HepG2 (cell line): ENCODE measurements around the gene KRTAP9-9. TPM values are rescaled to one million over a fixed set of nuclear protein-coding genes. Genes with fewer than 3 reads are reported as not detected.

ENCODE experiments used
- ATAC-seq: fragments of 200-7000 bp; cut with Tn5 transposase; 3 replicates; pipeline ENCODE4 v1.9.1; 2020; ENCODE audit warnings: mild to moderate bottlenecking, moderate library complexity
- BruUV-seq: library from RNA; stranded (reverse); fragments of 400-500 nt; replicated peaks from 2 replicates; lab custom pipeline; 2021; lab: Mats Ljungman, UMichigan
- CTCF ChIA-PET: fragments of 300-600 bp; formaldehyde crosslinking; extraction: SDS; loops from one replicate; lab custom pipeline; 2021; ENCODE audit warnings: low total read pairs, inconsistent platforms, low intra/inter-chr PET ratio; lab: Yijun Ruan, JAX
- POLR2A ChIA-PET: fragments of 350-600 bp; sonication (Branson Sonifier 250); formaldehyde crosslinking; loops from one replicate; lab custom pipeline; 2020; ENCODE audit warnings: antibody characterized with exemption, inconsistent platforms; lab: Yijun Ruan, JAX
- DNase-seq: peaks from one replicate; pipeline ENCODE4 v3.0.0-alpha.2; 2015; ENCODE audit warnings: low spot score
- FAIRE-seq: peaks from 3 replicates; lab custom pipeline; 2011; peaks lifted over from hg19 to GRCh38; lab: Jason Lieb, UNC
- H2AFZ ChIP-seq: one replicate; pipeline ENCODE4 v1.6.1; 2011; ENCODE audit warnings: low read length, inconsistent platforms
- H3K27ac ChIP-seq: fragments of 300-600 bp; 3 replicates; pipeline ENCODE4 v1.8.0; 2011; ENCODE audit warnings: mixed run types, mild to moderate bottlenecking, mixed read lengths, low read length, inconsistent platforms; ENCODE audit not compliant: insufficient read depth; ENCODE audit errors: extremely low read length
- H3K27me3 ChIP-seq, 2 experiments: fragments of 200-600 bp in 1 of 2; 2 replicates in 1 of 2; 3 replicates in 1 of 2; pipeline versions ENCODE4 v1.6.0 to v1.8.0; 2011; ENCODE audit warnings: low read length in 2 of 2, mild to moderate bottlenecking in 2 of 2, moderate library complexity in 2 of 2, inconsistent platforms in 1 of 2; ENCODE audit not compliant: insufficient read depth in 2 of 2, control insufficient read depth in 1 of 2
- H3K36me3 ChIP-seq, 2 experiments: fragments of 200-600 bp in 1 of 2; replicated peaks in 1 of 2; 2 replicates in 1 of 2; 3 replicates in 1 of 2; pipeline versions ENCODE4 v1.5.1 to v1.8.0; 2011; ENCODE audit warnings: low read length in 2 of 2, inconsistent platforms in 1 of 2; ENCODE audit not compliant: insufficient read depth in 2 of 2, control insufficient read depth in 1 of 2
- H3K4me1 ChIP-seq: 2 replicates; pipeline ENCODE4 v1.5.1; 2012; ENCODE audit warnings: low read length, inconsistent platforms; ENCODE audit not compliant: insufficient read depth
- H3K4me2 ChIP-seq: 2 replicates; pipeline ENCODE4 v1.6.0; 2011; ENCODE audit warnings: low read depth, low read length, inconsistent platforms
- H3K4me3 ChIP-seq, 3 experiments: fragments of 200-600 bp in 1 of 3; sonication (generic), shearing (Covaris generic) in 1 of 3; replicated peaks in 1 of 3; 2 replicates each; pipeline ENCODE4 v1.5.1; 2011 to 2016; ENCODE audit warnings: low read length in 3 of 3, inconsistent platforms in 2 of 3, low read depth in 2 of 3, mild to moderate bottlenecking in 2 of 3, control low read depth in 1 of 3, mixed read lengths in 1 of 3; ENCODE audit not compliant: insufficient read depth in 1 of 3
- H3K79me2 ChIP-seq: one replicate; pipeline ENCODE4 v1.6.1; 2011; ENCODE audit warnings: low read length, inconsistent platforms; ENCODE audit not compliant: insufficient read depth
- H3K9ac ChIP-seq: 2 replicates; pipeline ENCODE4 v1.6.0; 2011; ENCODE audit warnings: mild to moderate bottlenecking, low read depth, low read length, inconsistent platforms; ENCODE audit not compliant: insufficient read depth
- H3K9me3 ChIP-seq: 2 replicates; pipeline ENCODE4 v1.5.1; 2012; ENCODE audit warnings: mild to moderate bottlenecking, low read length
- H4K20me1 ChIP-seq: 2 replicates; pipeline ENCODE4 v1.6.0; 2011; ENCODE audit warnings: inconsistent platforms, mild to moderate bottlenecking, low read length, moderate library complexity; ENCODE audit not compliant: insufficient read depth
- FOXC1 ChIP-seq: sonication (generic); formaldehyde crosslinking; IDR thresholded peaks from 2 replicates; pipeline ENCODE4 v1.8.0; 2022; ENCODE audit warnings: mild to moderate bottlenecking, missing genetic modification reagents, borderline replicate concordance
- JARID2 ChIP-seq: sonication (generic); formaldehyde crosslinking; IDR thresholded peaks from 2 replicates; pipeline ENCODE4 v1.8.1; 2023; ENCODE audit warnings: missing genetic modification reagents, inconsistent platforms; ENCODE audit not compliant: insufficient replicate concordance
- MAFK ChIP-seq, 2 experiments: IDR thresholded peaks in 1 of 2; conservative IDR thresholded peaks in 1 of 2; 2 replicates each; pipeline ENCODE4 v1.6.1; 2011; ENCODE audit warnings: improper control_type of control experiment in 2 of 2, low read length in 2 of 2
- ZFP82 ChIP-seq: sonication (generic); formaldehyde crosslinking; IDR thresholded peaks from 2 replicates; pipeline ENCODE4 v1.5.1; 2020; ENCODE audit warnings: mild to moderate bottlenecking, missing genetic modification reagents, borderline replicate concordance
- ZNF10 ChIP-seq: sonication (generic); formaldehyde crosslinking; IDR thresholded peaks from 2 replicates; pipeline ENCODE4 v1.4.0; 2020; ENCODE audit warnings: mild to moderate bottlenecking, low read depth, missing genetic modification reagents, borderline replicate concordance
- ZNF546 ChIP-seq: sonication (generic); formaldehyde crosslinking; conservative IDR thresholded peaks from 2 replicates; pipeline ENCODE4 v1.8.1; 2023; ENCODE audit warnings: mild to moderate bottlenecking, missing genetic modification reagents
- ZNF747 ChIP-seq: sonication (generic); formaldehyde crosslinking; IDR thresholded peaks from 2 replicates; pipeline ENCODE4 v1.8.1; 2023; ENCODE audit warnings: missing genetic modification reagents, mild to moderate bottlenecking, borderline replicate concordance
- ZNF792 ChIP-seq: IDR thresholded peaks from 2 replicates; pipeline ENCODE4 v1.6.1; 2016
- WGBS: methylation state at CpG from one replicate; pipeline ENCODE4 v1.1.6; 2017; ENCODE audit warnings: low lambda C conversion rate; 5-methylcytosine and 5-hydroxymethylcytosine counted together
- in situ Hi-C: cut with HindIII; loops from 2 replicates; pipeline ENCODE4 v1.10.0; 2017; ENCODE audit warnings: low pct_unique_long_range_greater_than_20kb; ENCODE audit not compliant: extremely low pct_ligation_motif_present
- intact Hi-C: fragments of 100-400 bp; cut with micrococcal nuclease; formaldehyde crosslinking; loops from one replicate; pipeline ENCODE4 v1.10.0; 2022; ENCODE audit not compliant: unreplicated experiment
- polyA plus RNA-seq, 8 experiments: library from polyadenylated mRNA; depleted of rRNA in 3 of 8; stranded (reverse) in 7 of 8; unstranded in 1 of 8; fragments of >200 nt; fragmentation: Illumina TruSeq in 4 of 8; extraction: Trizol in 4 of 8; gene quantifications; 2 replicates each; pipeline versions ENCODE4 v1.2.1 to v1.2.3, GENCODE V29; 2011 to 2016; ENCODE audit warnings: low read depth in 4 of 8, missing spikeins in 1 of 8, mixed read lengths in 1 of 8; ENCODE audit not compliant: insufficient read depth in 1 of 8
- total RNA-seq, 5 experiments: library from RNA; depleted of rRNA; stranded (reverse); fragments of >200 nt; fragmentation: Illumina TruSeq; extraction: Trizol; gene quantifications; 2 replicates each; pipeline ENCODE4 v1.2.3, GENCODE V29; 2016; ENCODE audit warnings: low read depth in 1 of 5
- TF ChIP-seq, protein P1 (sequence below): sonication (generic); formaldehyde crosslinking; IDR thresholded peaks from 2 replicates; pipeline ENCODE4 v1.5.1; 2020; ENCODE audit warnings: missing genetic modification reagents, mild to moderate bottlenecking, borderline replicate concordance
- TF ChIP-seq, protein P2 (sequence below): sonication (generic); formaldehyde crosslinking; IDR thresholded peaks from 2 replicates; pipeline ENCODE4 v1.4.0; 2020; ENCODE audit warnings: missing genetic modification reagents, borderline replicate concordance
- TF ChIP-seq, protein P3 (sequence below): fragments of 450-650 bp; IDR thresholded peaks from 2 replicates; pipeline ENCODE4 v1.6.1; 2016

The KRTAP9-9 gene
- total and polyA plus RNA-seq, 2 of the 13 experiments (the other 11 are each of a cell fraction or from before 2014, with no cell fraction given): not detected

DNA sequence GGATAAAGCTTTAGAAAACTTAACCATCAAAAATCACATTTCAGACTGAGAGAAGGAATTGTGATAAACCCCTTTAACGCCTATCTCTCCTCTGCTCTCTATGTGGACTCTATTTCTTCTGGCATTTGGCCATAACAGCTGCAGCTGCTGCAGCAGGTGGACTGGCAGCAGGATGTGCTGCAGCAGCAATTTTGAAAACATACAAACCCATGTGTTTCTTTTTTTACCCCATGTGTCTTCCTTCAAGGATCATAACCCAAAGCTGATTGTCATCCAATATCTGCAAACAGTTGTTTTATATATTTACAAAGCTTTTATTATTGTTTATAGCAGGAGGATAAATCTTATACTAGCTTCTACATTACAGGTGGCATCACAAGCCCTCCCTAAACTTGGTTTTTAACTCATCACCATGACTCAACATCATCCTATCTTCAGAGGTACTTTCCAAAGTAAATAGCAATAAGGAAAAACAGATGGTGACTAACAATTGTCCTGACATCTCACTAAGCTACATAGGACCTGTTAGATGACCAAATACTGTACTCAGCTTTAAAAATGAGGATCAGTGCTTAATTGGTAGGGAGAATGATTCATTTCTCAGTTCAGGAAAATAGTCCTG is 43.2 kb upstream of the KRTAP9-9 start:
- DNase-seq (no peak), ATAC-seq (no peak), FAIRE-seq (no peak)
- H3K9me3 ChIP-seq: 0 out of 2 replicates have a peak, but pooled peaks cover 5% of the 10 kb centered on the region
- no peaks in the 10 kb centered on the region for H3K79me2 ChIP-seq
- H3K9ac ChIP-seq: no peak overlapping the region
- TF ChIP-seq, protein P1, sequence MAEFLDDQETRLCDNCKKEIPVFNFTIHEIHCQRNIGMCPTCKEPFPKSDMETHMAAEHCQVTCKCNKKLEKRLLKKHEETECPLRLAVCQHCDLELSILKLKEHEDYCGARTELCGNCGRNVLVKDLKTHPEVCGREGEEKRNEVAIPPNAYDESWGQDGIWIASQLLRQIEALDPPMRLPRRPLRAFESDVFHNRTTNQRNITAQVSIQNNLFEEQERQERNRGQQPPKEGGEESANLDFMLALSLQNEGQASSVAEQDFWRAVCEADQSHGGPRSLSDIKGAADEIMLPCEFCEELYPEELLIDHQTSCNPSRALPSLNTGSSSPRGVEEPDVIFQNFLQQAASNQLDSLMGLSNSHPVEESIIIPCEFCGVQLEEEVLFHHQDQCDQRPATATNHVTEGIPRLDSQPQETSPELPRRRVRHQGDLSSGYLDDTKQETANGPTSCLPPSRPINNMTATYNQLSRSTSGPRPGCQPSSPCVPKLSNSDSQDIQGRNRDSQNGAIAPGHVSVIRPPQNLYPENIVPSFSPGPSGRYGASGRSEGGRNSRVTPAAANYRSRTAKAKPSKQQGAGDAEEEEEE (CRISPR knock-in tag): no peak
- no peak for TF ChIP-seq JARID2
- TF ChIP-seq ZNF747 (CRISPR knock-in tag): no peak
- TF ChIP-seq ZNF546 (CRISPR knock-in tag): no peak
- TF ChIP-seq, protein P2, sequence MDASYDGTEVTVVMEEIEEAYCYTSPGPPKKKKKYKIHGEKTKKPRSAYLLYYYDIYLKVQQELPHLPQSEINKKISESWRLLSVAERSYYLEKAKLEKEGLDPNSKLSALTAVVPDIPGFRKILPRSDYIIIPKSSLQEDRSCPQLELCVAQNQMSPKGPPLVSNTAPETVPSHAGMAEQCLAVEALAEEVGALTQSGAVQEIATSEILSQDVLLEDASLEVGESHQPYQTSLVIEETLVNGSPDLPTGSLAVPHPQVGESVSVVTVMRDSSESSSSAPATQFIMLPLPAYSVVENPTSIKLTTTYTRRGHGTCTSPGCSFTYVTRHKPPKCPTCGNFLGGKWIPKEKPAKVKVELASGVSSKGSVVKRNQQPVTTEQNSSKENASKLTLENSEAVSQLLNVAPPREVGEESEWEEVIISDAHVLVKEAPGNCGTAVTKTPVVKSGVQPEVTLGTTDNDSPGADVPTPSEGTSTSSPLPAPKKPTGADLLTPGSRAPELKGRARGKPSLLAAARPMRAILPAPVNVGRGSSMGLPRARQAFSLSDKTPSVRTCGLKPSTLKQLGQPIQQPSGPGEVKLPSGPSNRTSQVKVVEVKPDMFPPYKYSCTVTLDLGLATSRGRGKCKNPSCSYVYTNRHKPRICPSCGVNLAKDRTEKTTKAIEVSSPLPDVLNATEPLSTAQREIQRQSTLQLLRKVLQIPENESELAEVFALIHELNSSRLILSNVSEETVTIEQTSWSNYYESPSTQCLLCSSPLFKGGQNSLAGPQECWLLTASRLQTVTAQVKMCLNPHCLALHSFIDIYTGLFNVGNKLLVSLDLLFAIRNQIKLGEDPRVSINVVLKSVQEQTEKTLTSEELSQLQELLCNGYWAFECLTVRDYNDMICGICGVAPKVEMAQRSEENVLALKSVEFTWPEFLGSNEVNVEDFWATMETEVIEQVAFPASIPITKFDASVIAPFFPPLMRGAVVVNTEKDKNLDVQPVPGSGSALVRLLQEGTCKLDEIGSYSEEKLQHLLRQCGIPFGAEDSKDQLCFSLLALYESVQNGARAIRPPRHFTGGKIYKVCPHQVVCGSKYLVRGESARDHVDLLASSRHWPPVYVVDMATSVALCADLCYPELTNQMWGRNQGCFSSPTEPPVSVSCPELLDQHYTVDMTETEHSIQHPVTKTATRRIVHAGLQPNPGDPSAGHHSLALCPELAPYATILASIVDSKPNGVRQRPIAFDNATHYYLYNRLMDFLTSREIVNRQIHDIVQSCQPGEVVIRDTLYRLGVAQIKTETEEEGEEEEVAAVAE (CRISPR knock-in tag): no peak
- TF ChIP-seq MAFK (conservative IDR thresholded peaks at IDR 0.05 in 1 of 2, IDR thresholded peaks at IDR 0.05 in 1 of 2; ENCODE audit: low read length in 2 of 2): 0 out of 4 replicates have a peak, but pooled peaks of 1 of the 2 experiments have one; percentile 12
- no peak for TF ChIP-seq FOXC1
- TF ChIP-seq ZNF792 (CRISPR knock-in tag): no peak
- TF ChIP-seq ZNF10 (CRISPR knock-in tag): no peak
- TF ChIP-seq ZFP82: no peak
- TF ChIP-seq, protein P3, sequence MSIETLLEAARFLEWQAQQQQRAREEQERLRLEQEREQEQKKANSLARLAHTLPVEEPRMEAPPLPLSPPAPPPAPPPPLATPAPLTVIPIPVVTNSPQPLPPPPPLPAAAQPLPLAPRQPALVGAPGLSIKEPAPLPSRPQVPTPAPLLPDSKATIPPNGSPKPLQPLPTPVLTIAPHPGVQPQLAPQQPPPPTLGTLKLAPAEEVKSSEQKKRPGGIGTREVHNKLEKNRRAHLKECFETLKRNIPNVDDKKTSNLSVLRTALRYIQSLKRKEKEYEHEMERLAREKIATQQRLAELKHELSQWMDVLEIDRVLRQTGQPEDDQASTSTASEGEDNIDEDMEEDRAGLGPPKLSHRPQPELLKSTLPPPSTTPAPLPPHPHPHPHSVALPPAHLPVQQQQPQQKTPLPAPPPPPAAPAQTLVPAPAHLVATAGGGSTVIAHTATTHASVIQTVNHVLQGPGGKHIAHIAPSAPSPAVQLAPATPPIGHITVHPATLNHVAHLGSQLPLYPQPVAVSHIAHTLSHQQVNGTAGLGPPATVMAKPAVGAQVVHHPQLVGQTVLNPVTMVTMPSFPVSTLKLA: peak; percentile 99
- ChIA-PET POLR2A (no interaction called here), CTCF (no interaction called here)
- no peaks in the 10 kb centered on the region for H3K36me3 ChIP-seq
- H3K27me3 ChIP-seq: peaks cover 0 to 33% of the 10 kb centered on the region in 2 experiments; a peak in 3 of 5 replicates
- intact Hi-C loops: no loop called here
- H3K27ac ChIP-seq: no peak overlapping the region
- WGBS: 0% methylated on average over 1 of the region's 1 CpG
- no peak overlapping the region for H3K4me3 ChIP-seq
- H2AFZ ChIP-seq: no peak overlapping the region
- in situ Hi-C loops: no loop called here
- H3K4me1 ChIP-seq: peaks cover 6% of the 10 kb centered on the region; the same call in 1 of the 2 replicates
- no peak overlapping the region for H3K4me2 ChIP-seq
- no peaks in the 10 kb centered on the region for H4K20me1 ChIP-seq
- BruUV-seq: no TSS peak
